ENCODE data around the gene OGFR.

DNA sequence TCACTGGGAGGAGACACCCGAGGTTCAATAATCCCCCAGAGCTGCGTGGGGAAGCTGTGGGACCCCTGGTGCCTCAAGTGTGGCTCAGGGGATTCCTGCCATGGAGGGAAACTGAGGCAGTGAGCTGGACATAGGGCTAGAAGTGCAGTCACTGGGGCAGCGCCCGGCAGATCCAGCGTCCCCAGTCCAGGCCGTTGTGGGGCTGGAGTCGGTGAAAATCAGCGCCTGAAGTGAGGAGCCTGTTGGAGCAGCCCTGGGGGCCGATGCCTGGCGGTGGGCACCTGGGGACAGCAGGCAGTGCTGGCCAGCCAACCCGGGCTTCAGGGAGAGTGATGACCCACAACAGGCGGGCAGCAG, 10.1 kb downstream of the OGFR start:
- no peak; the same call in 1 of the 2 replicates for TF ChIP-seq POLR2AphosphoS5 (IDR thresholded peaks at IDR 0.05; ENCODE audit: low read depth, low read length)
- no peak for TF ChIP-seq POLR2A (IDR thresholded peaks at IDR 0.05; ENCODE audit: low read depth, low read length)
- TF ChIP-seq TAF1 (IDR thresholded peaks at IDR 0.05; ENCODE audit: low read depth, low read length): no peak
